MCF 10A (cell line): ENCODE data around the gene TAS2R40. TPM values are rescaled to one million over a fixed set of nuclear protein-coding genes. Genes with fewer than 3 reads are reported as not detected.

Experiments
- BruUV-seq: library from RNA; stranded (reverse); fragments of 400-500 nt; replicated peaks from 2 replicates; lab custom pipeline; 2021; lab: Mats Ljungman, UMichigan
- CTCF ChIA-PET: fragments of 300-600 bp; sonication (Branson Sonifier 250); formaldehyde crosslinking; extraction: SDS; loops from one replicate; lab custom pipeline; 2021; ENCODE audit warnings: antibody characterized with exemption, inconsistent platforms; lab: Yijun Ruan, JAX
- POLR2A ChIA-PET: fragments of 300-600, 350-650 bp; sonication (Branson Sonifier 250); formaldehyde crosslinking; extraction: SDS; loops from one replicate; lab custom pipeline; 2020; ENCODE audit warnings: antibody characterized with exemption, inconsistent platforms; lab: Yijun Ruan, JAX
- DNase-seq: peaks from one replicate; pipeline ENCODE4 v3.0.0-alpha.2; 2018; ENCODE audit not compliant: unreplicated experiment
- H3K27ac Mint-ChIP-seq: one replicate; pipeline ENCODE4 v1.8.0; 2022; ENCODE audit warnings: mild to moderate bottlenecking, low read depth, mixed read lengths; ENCODE audit not compliant: unreplicated experiment
- H3K27me3 Mint-ChIP-seq: one replicate; pipeline ENCODE4 v1.8.0; 2022; ENCODE audit warnings: mixed read lengths; ENCODE audit not compliant: insufficient read depth, unreplicated experiment
- H3K36me3 Mint-ChIP-seq: one replicate; pipeline ENCODE4 v1.8.0; 2022; ENCODE audit warnings: mild to moderate bottlenecking, moderate library complexity, mixed read lengths; ENCODE audit not compliant: insufficient read depth, unreplicated experiment
- H3K4me1 Mint-ChIP-seq: one replicate; pipeline ENCODE4 v1.8.0; 2022; ENCODE audit warnings: mixed read lengths; ENCODE audit not compliant: insufficient read depth, unreplicated experiment
- H3K4me3 Mint-ChIP-seq: one replicate; pipeline ENCODE4 v1.8.0; 2022; ENCODE audit warnings: mild to moderate bottlenecking, moderate library complexity, mixed read lengths; ENCODE audit not compliant: unreplicated experiment
- H3K9me3 Mint-ChIP-seq: one replicate; pipeline ENCODE4 v1.8.0; 2022; ENCODE audit warnings: mixed read lengths; ENCODE audit not compliant: unreplicated experiment
- CTCF ChIP-seq: fragments of 200-600 bp; IDR thresholded peaks from one replicate; pipeline ENCODE4 v1.8.0; 2022; ENCODE audit warnings: antibody characterized with exemption, mild to moderate bottlenecking; ENCODE audit not compliant: unreplicated experiment
- intact Hi-C: fragments of 100-400 bp; cut with micrococcal nuclease; formaldehyde crosslinking; loops from 2 replicates; pipeline ENCODE4 v1.14.1; 2022
- total RNA-seq: library from RNA; stranded (reverse); gene quantifications from 2 replicates; pipeline ENCODE4 v1.2.3, GENCODE V29; 2022

Gene TAS2R40
- total RNA-seq, 1 experiment from 2014 or later = not detected

DNA sequence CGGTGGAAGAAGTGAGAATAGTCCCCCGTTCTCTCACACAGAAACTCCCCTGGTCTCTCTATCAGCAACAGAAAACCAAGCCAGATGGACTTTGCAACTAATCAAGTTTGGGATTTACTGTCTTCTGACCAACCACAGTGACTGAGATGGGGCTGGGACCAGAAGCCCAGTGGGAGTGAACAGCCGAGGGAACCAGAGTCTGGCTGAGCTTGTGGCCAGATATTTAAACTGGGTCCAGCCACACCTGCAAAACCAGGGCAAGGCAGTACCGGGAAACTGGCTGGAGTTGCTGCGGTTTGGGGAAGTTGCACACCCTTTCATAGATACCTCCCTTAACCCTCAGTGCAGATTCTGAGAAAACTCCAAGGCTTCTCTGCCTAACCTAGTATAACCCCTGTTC is 47.4 kb downstream of the TAS2R40 start:
- CTCF ChIA-PET = interaction anchor here (0.6 to 0.7 kb wide), 2 partner anchors 16 to 146 kb away, joined by 3 read pairs; no protein-coding TSS in a partner anchor

DNA sequence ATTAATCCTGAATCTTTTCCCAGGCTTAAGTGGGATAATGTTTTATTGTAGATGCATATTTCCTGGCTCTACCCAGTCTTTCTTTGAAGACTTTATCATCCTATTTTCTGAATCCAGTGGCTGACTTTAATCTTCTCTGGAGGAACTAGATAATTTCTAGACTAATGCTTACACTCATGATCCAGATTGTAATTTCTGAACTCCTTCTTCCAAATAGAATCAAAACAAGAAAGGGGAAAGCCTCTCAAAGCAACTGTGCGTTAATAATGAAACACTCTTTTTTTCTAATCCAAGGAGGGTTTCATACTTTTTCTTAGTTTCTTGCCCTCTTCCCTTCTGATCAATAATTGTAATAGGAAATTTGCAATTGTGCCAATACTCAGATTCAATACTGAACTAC is 49.4 kb downstream of the TAS2R40 start:
- BruUV-seq = no TSS peak
- Mint-ChIP-seq H3K9me3 (no peaks in the 10 kb centered on the region), H3K27ac (no peak overlapping the region), H3K27me3 (no peaks in the 10 kb centered on the region), H3K4me1 (no peaks in the 10 kb centered on the region), H3K36me3 (peaks cover 35% of the 10 kb centered on the region), H3K4me3 (no peak overlapping the region)
- ChIA-PET POLR2A (interaction anchor here (1.2 kb wide), 1 partner anchor 8 kb away, joined by 10 read pairs; the partner anchor contains the start of gene GSTK1), CTCF (interaction anchor here (1.7 kb wide), 1 partner anchor 29 kb away, joined by 8 read pairs; no protein-coding TSS in a partner anchor)
- TF ChIP-seq CTCF = no peak
- intact Hi-C loops = no loop called here
- DNase-seq = no peak

More for the DNA sequence above, 47.4 kb downstream of the TAS2R40 start:
- peaks cover 46% of the 10 kb centered on the region for H3K36me3 Mint-ChIP-seq
- no peak overlapping the region for H3K4me3 Mint-ChIP-seq
- no peaks in the 10 kb centered on the region for H3K27me3 Mint-ChIP-seq
- no peak overlapping the region for H3K27ac Mint-ChIP-seq
- no peak for TF ChIP-seq CTCF
- no peak for DNase-seq
- POLR2A ChIA-PET = no interaction called here
- H3K4me1 Mint-ChIP-seq = peaks cover 13% of the 10 kb centered on the region
- intact Hi-C loops = no loop called here
- H3K9me3 Mint-ChIP-seq = no peaks in the 10 kb centered on the region
- no TSS peak for BruUV-seq

Other genes starting within 250 kb of the TAS2R40 start
- not detected in 2 replicates for gene OR9A2, start 194.9 kb upstream of the TAS2R40 start, total RNA-seq
- gene OR6V1, start 169.7 kb upstream of the TAS2R40 start, total RNA-seq = not detected in 2 replicates
- not detected in 2 replicates for gene PIP, start 90.0 kb upstream of the TAS2R40 start, total RNA-seq
- not detected in 2 replicates for gene TAS2R39, start 38.6 kb upstream of the TAS2R40 start, total RNA-seq
- gene GSTK1, start 41.4 kb downstream of the TAS2R40 start, total RNA-seq = 69.7 and 79.9 TPM in 2 replicates
- gene TMEM139, start 62.9 kb downstream of the TAS2R40 start, total RNA-seq = 8.1 and 9.2 TPM in 2 replicates
- gene CASP2, start 66.3 kb downstream of the TAS2R40 start, total RNA-seq = 15.1 and 17.4 TPM in 2 replicates
- not detected in 2 replicates for gene CLCN1, start 94.1 kb downstream of the TAS2R40 start, total RNA-seq
- gene FAM131B, start 140.7 kb downstream of the TAS2R40 start, total RNA-seq = 0.19 and 0.25 TPM in 2 replicates
- 168 and 260 TPM in 2 replicates for gene ZYX, start 159.3 kb downstream of the TAS2R40 start, total RNA-seq
- gene EPHA1, start 186.8 kb downstream of the TAS2R40 start, total RNA-seq = 0.89 and 1.2 TPM in 2 replicates
- not detected in 2 replicates for gene TAS2R60, start 221.4 kb downstream of the TAS2R40 start, total RNA-seq